Activated T-helper 1 cell treated with Interleukin-2 at 50 U/mL for 16 hours (primary cell): ENCODE data around the gene PRLR.
A peak's percentile ranks its signal among the peaks of the same experiment; 100 is the strongest.

Experiments
- DNase-seq: peaks from one replicate; pipeline ENCODE4 v3.0.0-alpha.2; 2020; ENCODE audit warnings: low read depth

The PRLR gene

DNA sequence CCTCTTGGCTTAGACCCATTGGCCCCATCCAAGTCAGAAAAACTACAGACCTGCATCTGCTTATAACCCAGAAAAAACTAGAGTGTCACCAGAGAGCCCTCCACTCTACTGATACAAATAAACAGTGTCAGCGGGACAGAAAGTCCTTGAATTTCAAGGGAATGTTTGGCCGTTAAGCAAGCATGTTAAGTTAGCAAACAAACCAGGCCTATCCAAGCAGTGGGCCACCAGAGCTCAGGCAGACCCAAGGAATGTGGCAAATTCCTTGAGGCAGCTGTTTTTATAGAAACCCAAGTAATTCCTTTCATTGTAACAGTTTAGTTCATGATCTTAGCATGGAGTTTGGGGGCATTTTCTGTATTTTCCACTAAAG, 70.9 kb downstream of the PRLR start:
- DNase-seq: no peak

DNA sequence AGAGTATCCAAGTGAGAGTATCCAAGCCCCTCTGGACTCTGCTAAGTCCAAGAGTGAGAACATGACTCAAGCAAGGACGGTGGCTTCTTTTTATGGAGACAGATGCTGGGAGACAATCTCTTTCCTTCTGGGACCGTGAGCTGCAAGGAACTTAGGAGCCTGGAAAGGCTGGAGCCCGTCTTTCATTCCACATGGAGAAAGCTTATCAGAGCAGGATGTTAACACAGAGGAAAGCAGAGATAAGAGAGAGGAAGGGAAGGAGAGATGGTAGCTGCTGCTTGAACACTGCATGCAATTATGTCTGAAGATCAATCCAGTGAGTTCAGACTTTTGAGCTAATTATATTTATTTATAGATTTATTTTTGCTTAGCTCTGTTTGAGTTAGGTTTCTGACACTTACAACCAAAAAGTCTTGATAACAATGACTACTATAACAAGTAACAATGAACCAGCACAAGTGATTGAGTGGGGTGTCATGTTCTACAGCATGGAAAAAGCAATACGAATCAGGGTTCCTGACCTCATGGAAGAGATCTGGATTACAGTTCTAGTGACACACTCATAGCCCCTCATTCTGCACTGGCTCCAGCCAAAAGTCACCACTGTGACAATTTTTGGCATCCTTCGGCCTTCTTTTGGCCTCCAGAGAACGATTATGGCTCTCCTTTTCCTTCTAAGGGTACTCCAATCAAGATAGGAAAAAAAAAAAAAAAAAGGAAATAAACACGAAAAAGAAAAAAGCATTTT, 71.5 kb downstream of the PRLR start:
- no peak for DNase-seq

DNA sequence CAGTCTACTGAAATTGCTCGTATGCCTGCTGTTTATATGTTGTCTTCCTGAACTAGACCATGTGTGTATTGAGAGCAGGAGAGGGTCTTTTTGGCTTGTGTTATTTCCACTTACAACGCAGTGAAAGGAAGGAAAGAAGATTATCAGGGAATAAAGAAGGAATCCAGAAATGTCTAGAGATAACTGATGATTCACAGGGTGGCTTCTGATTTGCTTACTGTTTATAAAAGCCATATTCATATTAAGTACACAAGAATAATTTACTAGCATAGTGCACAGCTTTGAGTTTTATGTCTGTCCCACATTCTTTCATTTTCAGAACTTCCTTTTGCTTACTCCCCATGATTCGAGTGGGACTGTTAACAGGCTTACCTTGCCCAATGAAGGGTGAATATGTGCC, 72.1 kb downstream of the PRLR start:
- no peak for DNase-seq

DNA sequence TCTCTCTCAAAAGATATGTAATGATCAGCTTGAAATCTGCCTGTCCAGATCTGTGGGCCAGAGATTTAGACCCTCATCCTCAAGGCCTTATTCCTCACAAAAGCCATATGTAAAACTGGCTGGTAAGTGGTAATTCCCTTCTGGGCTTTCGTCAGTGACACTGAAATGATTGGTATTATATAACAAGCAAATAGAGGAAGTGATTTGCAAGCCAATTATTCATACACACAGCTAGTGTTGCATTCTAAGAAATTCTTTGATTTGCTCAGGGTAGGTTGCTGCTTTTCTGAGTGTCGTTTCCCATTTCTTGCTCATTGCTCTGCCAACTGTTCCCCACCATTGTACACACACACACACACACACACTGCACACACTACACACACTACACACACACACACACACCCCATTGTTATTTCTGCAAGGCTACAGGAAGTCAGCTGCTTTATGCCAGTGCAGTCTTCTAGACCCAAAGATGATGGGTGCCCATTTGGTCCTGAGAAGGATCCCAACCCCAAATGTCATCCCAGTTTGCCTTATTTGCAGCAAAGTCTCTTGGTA, 76.8 kb downstream of the PRLR start:
- no peak for DNase-seq

DNA sequence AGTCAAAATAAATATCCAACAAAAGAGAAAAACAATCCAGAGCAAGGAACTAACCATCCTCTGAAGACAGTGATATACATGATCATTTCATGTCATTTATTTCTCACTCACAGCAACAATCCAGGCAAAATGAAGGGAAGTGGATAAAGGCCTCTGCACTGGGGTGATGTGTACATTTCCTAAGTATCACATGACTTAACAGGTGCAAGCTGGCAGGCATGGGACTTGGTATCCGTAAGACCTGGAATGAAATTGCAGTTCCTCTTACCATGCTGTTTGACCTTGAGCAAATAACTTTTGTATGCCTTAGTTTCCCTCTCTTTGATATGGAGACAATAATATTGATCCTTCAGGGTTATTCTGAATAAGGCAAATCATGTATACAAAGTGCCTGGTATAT, 77.6 kb downstream of the PRLR start:
- no peak for DNase-seq

DNA sequence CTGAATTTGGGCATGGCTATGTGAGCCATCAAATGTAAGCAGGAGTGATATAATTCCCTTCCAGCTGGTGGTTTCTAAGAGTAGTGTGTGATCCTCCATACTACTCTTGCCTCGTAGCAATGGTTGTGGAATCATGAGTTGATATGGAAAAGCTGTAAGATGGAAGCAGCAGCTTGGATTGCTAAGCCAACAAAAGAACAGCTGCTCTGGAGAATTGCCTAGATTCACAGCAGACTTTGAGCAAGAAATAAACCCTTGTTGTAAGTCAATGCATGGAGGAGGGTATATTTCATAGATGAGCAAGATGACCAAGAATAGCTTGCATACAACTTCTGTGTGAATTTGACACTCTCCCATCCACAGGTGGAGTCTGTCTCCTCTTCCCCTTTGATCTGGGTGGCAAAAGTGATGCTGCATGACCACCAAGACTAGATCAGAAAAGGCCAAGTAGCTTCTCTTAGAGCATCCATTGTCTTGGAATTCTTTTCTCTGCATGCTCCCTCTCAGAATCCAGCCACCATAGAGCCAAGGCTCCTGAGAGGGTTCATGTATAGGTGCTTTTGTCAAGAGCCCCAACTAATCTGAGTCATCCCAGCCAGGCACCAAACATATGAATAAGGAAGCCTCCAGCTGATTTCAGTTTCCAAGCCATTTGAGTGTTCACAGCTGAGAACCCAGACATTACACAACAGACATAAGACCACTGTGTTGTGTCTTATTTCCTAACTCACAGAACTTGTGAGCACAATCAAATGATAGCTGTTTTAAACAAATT, 79.0 kb downstream of the PRLR start:
- no peak for DNase-seq

DNA sequence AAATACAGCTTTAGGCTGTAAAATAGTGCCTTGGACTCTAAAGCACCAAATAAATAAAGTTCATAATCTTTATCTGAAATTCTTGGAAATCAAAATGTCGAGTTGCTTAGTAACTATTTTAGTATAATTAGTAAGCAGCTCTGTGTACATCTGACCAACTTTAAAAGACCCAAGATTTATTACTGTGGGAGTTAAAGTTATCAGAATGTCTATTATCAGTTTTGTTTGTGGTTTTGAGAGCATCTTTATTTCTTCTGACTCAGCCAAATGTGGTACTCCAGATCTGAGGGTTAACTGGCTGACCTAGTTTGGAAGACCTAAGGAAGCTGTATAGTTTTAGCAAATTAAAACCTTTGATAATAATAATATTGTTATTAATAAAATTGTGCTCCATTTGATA, 81.2 kb downstream of the PRLR start:
- DNase-seq: no peak

DNA sequence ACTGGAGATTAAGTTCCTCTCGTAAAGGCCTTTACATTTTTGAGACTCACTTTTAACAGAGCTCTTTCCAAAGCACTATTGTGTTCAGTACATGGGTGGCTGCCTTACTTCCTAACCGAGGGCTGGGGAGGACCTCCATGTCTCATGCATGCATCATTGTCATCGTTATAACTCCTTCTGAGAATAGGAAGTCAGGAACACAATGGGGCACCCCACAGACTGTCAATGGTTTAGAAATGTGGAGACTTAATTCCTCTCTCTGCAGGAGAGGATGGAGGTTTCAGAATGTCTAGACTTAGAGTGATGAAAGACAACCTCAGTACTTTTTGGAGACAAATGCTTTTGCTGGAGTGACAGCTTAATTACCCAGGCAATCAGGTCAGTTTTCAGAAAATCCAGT, 83.9 kb downstream of the PRLR start:
- no peak for DNase-seq

DNA sequence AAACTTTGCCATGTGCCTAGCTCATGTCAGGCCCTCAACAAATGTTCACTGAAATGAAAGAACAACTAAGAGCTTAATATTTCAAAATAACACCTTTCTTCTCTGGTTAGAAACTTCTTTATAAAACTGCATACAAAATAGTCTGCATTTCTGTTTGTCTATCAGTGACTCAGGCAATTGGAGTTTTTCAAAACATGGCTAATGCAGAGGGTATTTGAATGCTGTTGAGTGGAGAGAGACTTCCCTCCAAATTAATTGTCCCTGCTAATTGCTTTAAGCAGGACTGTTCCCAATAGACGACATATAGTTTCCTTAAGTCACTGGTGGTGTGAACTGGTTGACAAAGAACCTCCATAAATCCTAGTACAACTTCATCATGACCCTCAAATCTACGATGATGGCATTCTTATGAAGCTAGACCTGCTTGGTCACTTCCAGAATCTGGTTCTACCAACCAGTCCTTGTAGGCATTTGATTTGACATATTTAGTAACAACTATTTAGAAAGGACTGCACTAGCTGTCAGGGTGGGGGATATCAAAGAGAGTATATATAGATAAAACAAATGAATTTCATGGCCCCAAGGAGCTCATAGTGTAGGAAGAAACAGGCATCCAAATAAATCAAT, 84.5 kb downstream of the PRLR start:
- DNase-seq: no peak

DNA sequence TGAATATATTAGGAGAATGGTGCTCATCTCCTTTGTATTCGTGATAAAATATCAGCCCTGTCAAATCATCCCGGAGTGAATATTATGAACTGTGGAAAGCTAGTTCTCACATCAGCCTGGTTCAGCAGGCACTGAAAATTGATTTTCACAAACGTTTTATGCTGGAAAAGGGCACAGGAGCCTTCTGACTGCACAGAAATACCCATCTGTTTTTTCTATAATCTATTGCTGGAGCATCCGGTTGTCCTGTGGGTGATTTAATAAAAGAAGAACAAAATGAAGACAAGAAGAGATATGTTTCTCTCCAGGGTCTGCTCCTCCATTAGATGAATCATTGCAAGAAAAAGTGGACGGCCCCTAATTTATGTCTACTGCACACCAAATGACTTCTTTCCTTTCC, 85.3 kb downstream of the PRLR start:
- DNase-seq: no peak

DNA sequence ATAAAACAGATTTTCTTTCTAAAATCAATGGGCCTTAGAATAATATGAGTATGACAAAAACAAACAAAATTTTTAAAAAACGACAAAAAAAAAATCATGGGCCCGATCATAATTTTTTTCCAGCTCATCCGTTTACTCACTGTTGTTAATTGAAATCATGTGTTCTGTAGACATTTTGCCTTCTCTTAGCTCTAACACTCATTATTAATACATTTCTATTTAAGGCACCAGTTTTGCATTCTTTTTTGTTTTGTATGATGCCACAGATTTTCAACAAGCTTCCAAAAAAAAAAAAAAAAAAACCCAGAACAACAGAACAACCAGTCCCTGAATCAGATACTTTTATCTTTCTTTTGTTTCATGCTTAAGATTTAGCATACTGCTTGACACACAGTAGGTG, 86.4 kb downstream of the PRLR start:
- DNase-seq: no peak

DNA sequence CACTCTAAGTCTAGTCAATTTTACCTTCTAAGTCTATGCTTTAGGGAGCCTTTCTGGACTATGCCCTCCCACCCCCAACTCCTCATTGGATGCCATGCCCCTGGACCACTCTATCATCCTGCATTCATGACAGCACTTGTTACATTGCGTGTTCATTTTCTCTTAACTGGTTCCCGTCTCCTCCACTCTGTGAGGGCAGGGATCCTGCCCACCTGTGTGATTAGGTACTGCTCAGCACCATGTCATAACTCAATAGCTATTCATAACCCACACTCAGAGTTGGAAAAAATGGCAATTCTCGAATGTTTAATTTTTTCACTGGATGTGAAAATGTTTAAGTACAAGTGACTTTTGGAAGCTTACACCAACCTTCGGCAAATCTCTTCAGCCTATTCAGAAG, 88.5 kb downstream of the PRLR start:
- DNase-seq: no peak

DNA sequence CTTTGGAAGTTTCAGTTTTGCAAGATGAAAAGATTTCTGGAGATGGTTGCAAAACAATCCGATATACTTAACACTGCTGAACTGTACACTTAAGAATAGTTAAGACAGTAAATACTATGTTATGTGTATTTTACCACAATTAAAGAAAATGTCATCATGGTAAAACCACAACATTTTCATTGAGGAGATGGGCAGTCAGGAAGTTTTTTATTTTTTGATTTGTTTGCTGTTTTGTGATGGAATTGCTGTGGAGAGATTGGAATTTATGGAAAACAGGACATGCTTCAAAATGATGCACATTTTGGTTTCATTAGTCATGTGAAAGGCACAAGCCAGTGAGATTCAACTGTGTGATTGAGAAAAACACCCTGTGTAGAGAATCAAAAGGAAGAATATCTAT, 92.1 kb downstream of the PRLR start:
- no peak for DNase-seq

DNA sequence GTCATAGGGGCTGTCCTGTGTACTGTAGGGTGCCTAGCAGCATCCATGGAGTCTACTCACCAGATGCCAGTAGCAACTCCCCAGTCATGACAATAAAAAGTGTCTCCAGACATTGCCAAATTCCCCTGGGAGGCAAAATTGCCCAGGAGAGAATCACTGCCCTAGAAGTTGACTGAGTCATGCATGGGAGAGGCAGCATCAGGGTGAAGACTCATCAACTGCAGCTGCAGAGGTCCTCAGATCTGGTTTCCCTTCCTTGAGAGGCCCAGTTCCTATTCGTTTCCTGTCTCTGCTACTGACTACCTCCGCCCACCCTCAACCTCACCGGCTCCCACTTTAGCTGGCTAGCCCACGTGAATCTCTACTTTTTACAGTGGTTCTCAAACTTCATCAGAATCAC, 93.9 kb downstream of the PRLR start:
- no peak for DNase-seq

DNA sequence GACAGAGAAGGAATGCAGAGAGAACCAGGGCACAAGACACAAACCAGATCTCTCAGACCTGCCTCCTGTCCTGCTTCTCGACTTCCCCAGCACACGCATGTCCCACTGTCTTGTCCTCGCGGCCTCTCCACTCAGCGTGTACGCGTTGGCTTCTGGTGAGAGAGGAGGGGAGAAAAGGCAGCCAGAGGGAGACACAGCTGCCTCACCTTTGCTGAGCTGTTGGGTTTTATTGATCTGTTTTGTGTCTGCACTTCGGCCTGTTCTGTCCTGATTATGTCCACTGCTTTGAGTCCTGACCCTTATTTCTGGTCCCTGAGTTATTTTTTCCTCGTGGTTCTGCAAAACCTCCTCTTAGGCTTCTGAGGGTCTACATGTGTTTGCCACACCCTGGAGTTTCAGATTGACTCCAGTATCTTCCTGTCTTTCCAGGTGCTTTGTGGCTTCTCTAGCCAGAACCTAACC, 95.0 kb downstream of the PRLR start:
- no peak for DNase-seq

DNA sequence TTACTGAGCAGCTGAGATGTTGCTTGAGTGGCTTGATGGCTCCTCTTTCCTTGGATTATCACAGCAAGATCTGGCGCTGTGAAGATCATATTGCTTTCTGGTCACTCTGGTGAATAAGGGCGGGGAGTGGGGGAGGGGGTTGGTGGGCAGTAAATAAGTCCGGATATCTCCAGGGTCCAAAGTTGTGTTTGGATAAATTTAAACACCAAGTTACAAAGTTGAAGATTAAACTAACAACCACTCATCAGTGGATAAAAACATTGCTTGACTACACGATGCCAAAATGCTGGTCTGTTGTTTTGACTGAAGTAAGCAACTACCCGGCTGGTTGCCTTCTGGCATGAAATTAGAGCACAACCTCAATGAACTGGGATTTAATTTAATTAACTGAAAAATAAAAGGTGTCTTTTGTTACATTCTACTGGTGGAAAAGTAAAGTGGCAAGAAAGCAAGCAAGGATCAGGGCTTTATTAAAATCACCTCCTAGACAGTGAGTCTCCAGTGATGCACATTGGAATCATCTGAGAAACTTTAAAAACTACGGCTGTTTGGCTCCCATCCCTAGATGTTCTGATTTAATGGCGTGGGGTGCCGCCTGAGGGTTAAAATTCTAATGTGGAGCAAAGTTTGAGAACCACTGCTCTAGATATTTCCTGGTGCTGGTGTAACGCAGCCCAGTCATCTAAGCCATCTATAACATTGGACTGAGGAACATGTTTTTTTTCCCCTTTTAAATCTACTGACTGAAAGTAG, 95.8 kb downstream of the PRLR start:
- DNase-seq: no peak

DNA sequence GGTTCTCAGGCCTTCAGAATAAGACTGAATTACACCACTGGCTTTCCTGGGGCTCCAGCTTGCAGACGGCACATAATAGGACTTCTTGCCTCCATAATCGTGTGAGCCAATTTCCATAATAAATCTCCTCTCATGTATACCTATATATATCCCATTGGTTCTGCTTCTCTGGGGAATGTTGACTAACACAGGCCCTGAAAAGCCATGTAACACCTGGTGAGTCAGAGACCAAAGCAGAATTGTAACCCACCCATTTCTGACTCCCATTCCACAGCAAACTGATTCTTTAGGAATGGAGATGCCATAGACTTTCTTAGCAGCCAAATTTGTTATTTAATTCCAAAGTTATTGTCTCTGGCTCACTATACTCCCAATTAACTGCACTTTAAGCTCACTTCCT, 97.1 kb downstream of the PRLR start:
- DNase-seq: no peak

DNA sequence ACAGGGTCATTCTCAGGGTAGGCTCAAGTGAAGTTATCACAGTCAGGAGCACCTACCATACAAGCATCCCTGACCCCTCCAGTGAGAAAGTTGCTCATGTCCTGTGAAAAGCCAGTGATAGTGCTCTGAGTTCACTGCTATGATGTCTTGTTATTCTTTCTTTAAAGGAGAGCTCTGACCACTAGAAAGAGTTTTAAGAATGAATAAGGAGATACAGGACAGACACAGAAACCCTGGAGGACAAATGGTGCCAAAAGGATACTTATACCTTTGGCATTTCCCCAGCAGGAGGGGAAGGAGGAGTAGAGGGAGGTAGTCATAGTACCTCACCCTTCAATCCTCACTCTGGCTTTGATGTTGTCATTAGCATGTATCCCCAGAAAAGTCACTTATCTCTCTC, 98.6 kb downstream of the PRLR start:
- no peak for DNase-seq

DNA sequence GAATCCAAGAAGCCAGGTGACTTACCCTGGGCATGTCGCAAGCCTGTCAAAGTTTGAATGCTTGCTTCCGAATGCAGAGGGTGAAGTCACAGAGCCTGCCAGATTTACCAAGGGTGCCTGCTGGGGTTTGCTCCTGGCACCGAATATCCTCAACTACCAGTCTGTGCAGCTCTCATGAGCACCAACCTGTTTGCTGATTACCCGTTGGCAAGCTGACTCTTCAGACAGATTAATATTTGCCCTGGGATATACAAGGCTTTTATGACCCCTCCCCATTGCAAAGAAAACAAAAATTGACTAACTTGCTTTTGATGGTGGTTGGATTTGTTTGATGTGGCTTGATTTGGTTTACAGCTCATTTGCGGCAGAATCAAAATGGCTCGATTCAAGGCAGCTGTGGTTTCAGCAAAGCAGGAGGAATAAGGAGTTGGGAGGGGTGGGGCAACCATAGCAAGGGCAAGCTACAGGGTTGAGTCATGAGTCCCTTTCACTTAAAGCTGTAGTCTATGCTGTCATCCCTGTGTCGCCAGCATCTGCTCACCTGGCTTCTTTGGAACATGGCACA, 100.3 kb downstream of the PRLR start:
- peak; percentile 26 for DNase-seq

DNA sequence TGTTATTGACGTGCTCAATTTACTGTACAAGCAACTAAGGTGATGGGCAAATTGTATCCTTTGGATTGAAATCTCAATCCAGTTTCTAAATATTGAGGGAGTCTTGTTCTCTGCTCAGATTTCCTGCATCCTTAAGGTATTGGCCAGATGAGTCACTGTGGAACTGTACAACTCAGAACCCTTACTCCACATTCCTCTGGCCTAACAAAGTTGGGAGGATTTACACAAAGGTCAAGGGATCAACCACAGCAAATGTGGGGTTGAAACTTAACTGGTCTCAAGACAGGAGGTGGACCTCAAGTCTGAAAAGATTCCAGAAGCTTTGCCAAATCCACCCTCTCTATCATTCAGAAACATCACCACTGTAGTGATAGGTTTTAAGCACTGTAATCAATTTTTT, 101.0 kb downstream of the PRLR start:
- no peak for DNase-seq

DNA sequence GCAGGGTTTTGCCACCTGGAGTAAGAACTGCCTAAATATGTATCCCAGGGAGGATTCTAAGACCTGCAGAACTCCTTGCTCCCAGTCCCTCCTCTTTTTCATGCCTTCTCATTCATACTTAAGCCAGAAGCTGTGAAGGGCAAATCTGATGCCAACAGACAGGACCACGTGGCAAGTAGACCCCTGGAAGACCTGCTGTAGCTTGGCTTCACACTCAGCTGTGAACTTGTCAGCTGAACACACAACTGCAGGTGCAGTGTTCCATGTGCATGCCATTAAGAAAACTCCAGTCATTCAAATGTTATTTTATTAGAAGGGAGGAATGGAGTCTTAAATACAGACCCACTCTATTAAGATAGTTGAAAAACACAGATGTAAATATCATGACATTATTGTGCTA, 103.3 kb downstream of the PRLR start:
- DNase-seq: no peak

DNA sequence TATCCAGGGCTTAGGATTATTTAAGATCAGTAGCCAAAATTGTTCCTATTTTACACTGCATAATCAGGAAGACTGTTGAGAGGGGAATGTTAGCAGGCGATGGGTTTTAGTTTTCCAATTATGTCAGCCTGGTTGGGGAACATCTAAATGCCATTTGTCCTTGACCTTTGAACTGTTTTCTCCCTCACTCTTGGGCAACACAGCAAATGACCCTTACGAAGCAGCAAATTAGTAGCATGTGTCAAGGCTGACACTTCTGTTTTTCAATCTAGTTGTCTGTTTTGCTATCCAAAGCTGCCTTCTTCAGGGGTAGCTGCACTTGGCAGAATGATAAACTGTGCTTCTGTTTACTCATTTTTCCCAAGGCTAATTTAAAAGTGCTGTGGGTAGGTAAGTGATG, 104.5 kb downstream of the PRLR start:
- DNase-seq: no peak
